Endothelial cell of umbilical vein (primary cell): ENCODE measurements around the gene PSPN. TPM values are rescaled to one million over a fixed set of nuclear protein-coding genes. Genes with fewer than 3 reads are reported as not detected.
"Not testable (repeated sequence)": the region's sequence is repeated elsewhere in the genome, so short reads cannot be mapped to it uniquely, and the experiment has no call there.

Experiments used
- BruUV-seq: library from RNA; stranded (reverse); fragments of 400-500 nt; replicated peaks from 2 replicates; lab custom pipeline; 2021; lab: Mats Ljungman, UMichigan
- CTCF ChIA-PET: fragments of 300-600, 350-600 bp; sonication (Branson Sonifier 250); formaldehyde crosslinking; loops from one replicate; lab custom pipeline; 2021; ENCODE audit warnings: antibody characterized with exemption, inconsistent platforms; lab: Charles Lee
- POLR2A ChIA-PET: fragments of 300-600, 350-600 bp; sonication (Branson Sonifier 250); formaldehyde crosslinking; loops from one replicate; lab custom pipeline; 2021; ENCODE audit warnings: antibody characterized with exemption, inconsistent platforms; lab: Charles Lee
- DNase-seq: peaks from one replicate; pipeline ENCODE4 v3.0.0-alpha.2; 2011; ENCODE audit warnings: low read depth, low spot score
- FAIRE-seq: peaks from 2 replicates; lab custom pipeline; 2011; peaks lifted over from hg19 to GRCh38; lab: Jason Lieb, UNC
- H2AFZ ChIP-seq: 2 replicates; pipeline ENCODE4 v1.6.0; 2012; ENCODE audit warnings: low read depth, low read length, control low read depth, inconsistent platforms
- H3K27ac ChIP-seq: 2 replicates; pipeline ENCODE4 v1.5.1; 2011; ENCODE audit warnings: low read depth, mild to moderate bottlenecking, control low read depth, low read length, moderate library complexity; ENCODE audit not compliant: insufficient read depth
- H3K27me3 ChIP-seq, 2 experiments: 2 replicates each; pipeline versions ENCODE4 v1.6.0 to v1.6.1; 2011; ENCODE audit warnings: low read length in 2 of 2, mixed read lengths in 1 of 2; ENCODE audit not compliant: control insufficient read depth in 2 of 2, insufficient read depth in 2 of 2
- H3K36me3 ChIP-seq, 2 experiments: 2 replicates in 1 of 2; 3 replicates in 1 of 2; pipeline ENCODE4 v1.5.1; 2011; ENCODE audit warnings: low read length in 2 of 2, mild to moderate bottlenecking in 1 of 2, moderate library complexity in 1 of 2; ENCODE audit not compliant: control insufficient read depth in 2 of 2, insufficient read depth in 2 of 2; ENCODE audit errors: extremely low read depth in 1 of 2
- H3K4me1 ChIP-seq: 3 replicates; pipeline ENCODE4 v1.5.1; 2011; ENCODE audit warnings: mild to moderate bottlenecking, low read length; ENCODE audit not compliant: control insufficient read depth, insufficient read depth; ENCODE audit errors: extremely low read depth
- H3K4me2 ChIP-seq: 2 replicates; pipeline ENCODE4 v1.6.1; 2011; ENCODE audit warnings: low read length, control low read depth, mixed read lengths; ENCODE audit not compliant: insufficient read depth
- H3K4me3 ChIP-seq, 3 experiments: fragments of 200-600 bp in 1 of 3; sonication (generic), shearing (Covaris generic) in 1 of 3; replicated peaks in 1 of 3; 2 replicates each; pipeline ENCODE4 v1.5.1; 2011 to 2016; ENCODE audit warnings: control low read depth in 3 of 3, low read length in 3 of 3, mild to moderate bottlenecking in 2 of 3, inconsistent platforms in 1 of 3, low read depth in 1 of 3, moderate library complexity in 1 of 3; ENCODE audit not compliant: insufficient read depth in 1 of 3
- H3K79me2 ChIP-seq: 2 replicates; pipeline ENCODE4 v1.6.0; 2012; ENCODE audit warnings: low read length, inconsistent platforms; ENCODE audit not compliant: control insufficient read depth, insufficient read depth
- H3K9ac ChIP-seq: replicated peaks from 2 replicates; pipeline ENCODE3; 2011; ENCODE audit warnings: low read length, control low read depth; ENCODE audit not compliant: insufficient read depth; ENCODE audit errors: extremely low read depth
- H3K9me1 ChIP-seq: replicated peaks from 3 replicates; pipeline ENCODE4 v1.6.0; 2011; ENCODE audit warnings: mild to moderate bottlenecking, low read length; ENCODE audit not compliant: control insufficient read depth, insufficient read depth; ENCODE audit errors: extremely low read depth
- H3K9me3 ChIP-seq: replicated peaks from 2 replicates; pipeline ENCODE4 v1.5.1; 2012; ENCODE audit warnings: low read length, inconsistent platforms; ENCODE audit not compliant: control insufficient read depth, insufficient read depth
- H4K20me1 ChIP-seq: replicated peaks from 2 replicates; pipeline ENCODE3; 2011; ENCODE audit warnings: mild to moderate bottlenecking, low read length; ENCODE audit not compliant: control insufficient read depth, insufficient read depth; ENCODE audit errors: extremely low read depth
- CTCF ChIP-seq, 2 donors: IDR thresholded peaks; 1 replicate in 1 of 2; 2 replicates in 1 of 2; pipeline ENCODE4 v1.5.1; 2011; ENCODE audit warnings: low read length in 2 of 2, mild to moderate bottlenecking in 2 of 2, moderate library complexity in 2 of 2, control low read depth in 1 of 2, inconsistent platforms in 1 of 2, low read depth in 1 of 2; ENCODE audit not compliant: insufficient read depth in 1 of 2; ENCODE audit errors: extremely low read depth in 1 of 2
- EZH2 ChIP-seq: IDR thresholded peaks from 2 replicates; pipeline ENCODE4 v1.6.1; 2012; ENCODE audit warnings: borderline replicate concordance, low read depth, mild to moderate bottlenecking, moderate library complexity, low read length, inconsistent platforms; ENCODE audit not compliant: severe bottlenecking
- FOS ChIP-seq: IDR thresholded peaks from 2 replicates; pipeline ENCODE4 v1.6.1; 2011; ENCODE audit warnings: mild to moderate bottlenecking, low read length, moderate library complexity, borderline replicate concordance; ENCODE audit not compliant: insufficient read depth
- GATA2 ChIP-seq: IDR thresholded peaks from 2 replicates; pipeline ENCODE4 v1.7.0; 2011; ENCODE audit warnings: low read depth, mild to moderate bottlenecking, moderate library complexity, mixed read lengths, low read length; ENCODE audit not compliant: insufficient read length, insufficient read depth
- JUN ChIP-seq: IDR thresholded peaks from 2 replicates; pipeline ENCODE4 v1.6.1; 2011; ENCODE audit warnings: borderline replicate concordance, low read depth; ENCODE audit not compliant: insufficient read length, insufficient read depth
- MAX ChIP-seq: IDR thresholded peaks from 2 replicates; pipeline ENCODE4 v1.6.1; 2011; ENCODE audit not compliant: insufficient read depth, insufficient read length
- MYC ChIP-seq: IDR thresholded peaks from one replicate; pipeline ENCODE4 v1.6.1; 2011; ENCODE audit warnings: mild to moderate bottlenecking, low read depth, low read length
- POLR2A ChIP-seq: IDR thresholded peaks from 2 replicates; pipeline ENCODE4 v1.6.1; 2012; ENCODE audit warnings: low read depth, mild to moderate bottlenecking, control low read depth, low read length
- POLR2AphosphoS5 ChIP-seq: IDR thresholded peaks from 2 replicates; pipeline ENCODE4 v1.6.1; 2012; ENCODE audit warnings: low read depth, mild to moderate bottlenecking, control low read depth, low read length, moderate library complexity; ENCODE audit not compliant: insufficient read depth
- dilution Hi-C: fragments of 300-500 bp; cut with MboI; formaldehyde crosslinking; loops from one replicate; pipeline ENCODE4 v1.15.0; 2019; ENCODE audit warnings: low sequenced_read_pairs; ENCODE audit not compliant: extremely low pct_ligation_motif_present
- intact Hi-C: fragments of 100-400 bp; cut with micrococcal nuclease; formaldehyde crosslinking; loops from one replicate; pipeline ENCODE4 v1.10.0; 2022
- polyA plus RNA-seq, 4 experiments: library from polyadenylated mRNA; depleted of rRNA in 3 of 4; stranded (reverse) in 3 of 4; unstranded in 1 of 4; fragments of >200 nt; gene quantifications; 2 replicates each; pipeline versions ENCODE4 v1.2.1 to v1.2.3, GENCODE V29; 2011 to 2012; ENCODE audit warnings: missing spikeins in 1 of 4
- total RNA-seq: library from RNA; stranded (reverse); gene quantifications from 2 replicates; pipeline ENCODE4 v1.2.3, GENCODE V29; 2021

The PSPN gene
- total and polyA plus RNA-seq, 2 donors (not counting 3 experiments of a cell fraction or from before 2014, with no cell fraction given), result 0.84 to 1.0 TPM

GRCh38 chr19:6362027-6362350 is 13.7 kb downstream of the PSPN start:
- peak overlapping the region; percentile 69 to 95 (median 77) for H3K4me3 ChIP-seq
- no peaks in the 10 kb centered on the region for H3K9me3 ChIP-seq
- H3K4me2 ChIP-seq, result peak overlapping the region; percentile 72
- FAIRE-seq (peak; percentile 24), DNase-seq (no peak)
- peaks cover 13% of the 10 kb centered on the region for H3K79me2 ChIP-seq
- peak overlapping the region; percentile 57 for H3K27ac ChIP-seq
- no TSS peak for BruUV-seq
- H3K36me3 ChIP-seq, result peaks cover 5 to 13% of the 10 kb centered on the region in 2 experiments
- POLR2A ChIA-PET, result interaction anchor here (3.4 kb wide), 1 partner anchor 10 kb away, joined by 16 read pairs; the partner anchor contains the start of gene ALKBH7
- no peaks in the 10 kb centered on the region for H3K27me3 ChIP-seq
- intact Hi-C loops (no loop called here), dilution Hi-C loops (no loop called here)
- H3K4me1 ChIP-seq, result peaks cover 7% of the 10 kb centered on the region
- H3K9me1 ChIP-seq, result no peaks in the 10 kb centered on the region
- H4K20me1 ChIP-seq, result no peaks in the 10 kb centered on the region
- CTCF ChIA-PET, result interaction anchor here (1.1 to 1.7 kb wide), 5 partner anchors 10 to 236 kb away, joined by 3 to 8 read pairs (median 4); partner anchors contain the start of gene ALKBH7
- no peak for TF ChIP-seq CTCF (IDR thresholded peaks at IDR 0.05; ENCODE audit: extremely low read depth in 1 of 2, insufficient read depth in 1 of 2, low read depth in 1 of 2, low read length in 2 of 2)
- no peak for TF ChIP-seq JUN
- TF ChIP-seq POLR2AphosphoS5, result no peak
- TF ChIP-seq MYC, result no peak
- TF ChIP-seq EZH2, result no peak
- TF ChIP-seq FOS, result no peak
- TF ChIP-seq GATA2, result no peak
- no peak for TF ChIP-seq MAX
- no peak for TF ChIP-seq POLR2A
- peak overlapping the region; percentile 96 for H2AFZ ChIP-seq
- peak overlapping the region; percentile 77 for H3K9ac ChIP-seq

GRCh38 chr19:6360857-6361216 is 14.9 kb downstream of the PSPN start:
- peak overlapping the region; percentile 1 for H3K4me2 ChIP-seq
- CTCF ChIA-PET, result interaction anchor here (0.7 to 1.7 kb wide), 4 partner anchors 12 to 393 kb away, joined by 3 to 8 read pairs (median 3); partner anchors contain the start of gene ALKBH7

More at GRCh38 chr19:6360857-6361216, 14.9 kb downstream of the PSPN start:
- DNase-seq, H3K4me1 ChIP-seq, BruUV-seq, dilution Hi-C loops, H3K9me1 ChIP-seq, H3K27me3 ChIP-seq, H4K20me1 ChIP-seq, H3K27ac ChIP-seq, H3K9me3 ChIP-seq, H3K36me3 ChIP-seq, FAIRE-seq: not testable (repeated sequence)
- intact Hi-C loops, result loop anchor here (1.0 kb wide), 2 partner anchors 12 to 64 kb away; no protein-coding TSS in a partner anchor
- peak overlapping the region; percentile 54 for H2AFZ ChIP-seq
- H3K9ac ChIP-seq, result peak overlapping the region; percentile 77
- POLR2A ChIA-PET, result interaction anchor here (3.4 kb wide), 1 partner anchor 11 kb away, joined by 16 read pairs; the partner anchor contains the start of gene ALKBH7
- H3K79me2 ChIP-seq, result peaks cover 13% of the 10 kb centered on the region
- peak overlapping the region in 2 of 3 experiments; percentile 69 to 77 for H3K4me3 ChIP-seq
